H9 (cell line): ENCODE results near the gene STK35. TPM values are rescaled to one million over a fixed set of nuclear protein-coding genes. Genes with fewer than 3 reads are reported as not detected.

ENCODE experiments used
- DNase-seq: peaks from one replicate; pipeline ENCODE4 v3.0.0-alpha.2; 2017
- H2AFZ ChIP-seq: one replicate; pipeline ENCODE4 v1.6.1; 2013; ENCODE audit warnings: mild to moderate bottlenecking, low read length, control low read depth, moderate library complexity
- H2AK5ac ChIP-seq: 2 replicates; pipeline ENCODE4 v1.6.1; 2013; ENCODE audit warnings: low read length, control low read depth, mixed read lengths; ENCODE audit not compliant: insufficient read length
- H2BK120ac ChIP-seq: one replicate; pipeline ENCODE4 v1.6.1; 2013; ENCODE audit warnings: low read depth, mild to moderate bottlenecking, low read length, control low read depth, inconsistent platforms; ENCODE audit not compliant: poor library complexity, severe bottlenecking
- H2BK12ac ChIP-seq: 2 replicates; pipeline ENCODE4 v1.6.1; 2013; ENCODE audit warnings: low read length, control low read depth, mixed read lengths, low read depth; ENCODE audit not compliant: insufficient read length
- H2BK15ac ChIP-seq: 2 replicates; pipeline ENCODE4 v1.6.1; 2013; ENCODE audit warnings: low read depth, low read length, control low read depth
- H2BK20ac ChIP-seq: one replicate; pipeline ENCODE4 v1.6.1; 2013; ENCODE audit warnings: low read depth, mild to moderate bottlenecking, low read length, control low read depth, inconsistent platforms; ENCODE audit not compliant: poor library complexity, severe bottlenecking
- H2BK5ac ChIP-seq: 2 replicates; pipeline ENCODE4 v1.6.1; 2013; ENCODE audit warnings: low read length, control low read depth, mixed read lengths; ENCODE audit not compliant: insufficient read length
- H3K14ac ChIP-seq: 2 replicates; pipeline ENCODE4 v1.6.1; 2013; ENCODE audit warnings: low read length, control low read depth; ENCODE audit not compliant: insufficient read depth
- H3K18ac ChIP-seq: 2 replicates; pipeline ENCODE4 v1.6.1; 2013; ENCODE audit warnings: low read depth, mild to moderate bottlenecking, mixed read lengths, low read length, control low read depth; ENCODE audit not compliant: insufficient read length
- H3K23ac ChIP-seq: 2 replicates; pipeline ENCODE4 v1.6.1; 2013; ENCODE audit warnings: low read length, control low read depth, mixed read lengths, low read depth; ENCODE audit not compliant: insufficient read length
- H3K23me2 ChIP-seq: 2 replicates; pipeline ENCODE4 v1.6.1; 2013; ENCODE audit warnings: low read depth, mild to moderate bottlenecking, mixed read lengths, low read length, control low read depth; ENCODE audit not compliant: insufficient read length, poor library complexity, severe bottlenecking
- H3K27ac ChIP-seq: 2 replicates; pipeline ENCODE4 v1.5.1; 2013; ENCODE audit warnings: low read length, control low read depth, mixed read lengths, low read depth; ENCODE audit not compliant: insufficient read length
- H3K27me3 ChIP-seq: 2 replicates; pipeline ENCODE4 v1.6.1; 2013; ENCODE audit warnings: low read length, control low read depth, inconsistent platforms; ENCODE audit not compliant: insufficient read depth
- H3K4ac ChIP-seq: 2 replicates; pipeline ENCODE4 v1.6.1; 2013; ENCODE audit warnings: low read depth, mild to moderate bottlenecking, control low read depth, inconsistent platforms, low read length, moderate library complexity
- H3K4me1 ChIP-seq: 2 replicates; pipeline ENCODE4 v1.6.1; 2013; ENCODE audit warnings: low read length, control low read depth, inconsistent platforms; ENCODE audit not compliant: insufficient read depth
- H3K4me2 ChIP-seq: 2 replicates; pipeline ENCODE4 v1.6.1; 2013; ENCODE audit warnings: low read length, control low read depth, mixed read lengths; ENCODE audit not compliant: insufficient read length, insufficient read depth
- H3K56ac ChIP-seq: 2 replicates; pipeline ENCODE4 v1.6.1; 2013; ENCODE audit warnings: low read depth, mild to moderate bottlenecking, mixed read lengths, low read length, control low read depth; ENCODE audit not compliant: insufficient read length
- H3K79me1 ChIP-seq: 2 replicates; pipeline ENCODE4 v1.6.1; 2013; ENCODE audit warnings: low read depth, mild to moderate bottlenecking, moderate library complexity, low read length, control low read depth, inconsistent platforms; ENCODE audit not compliant: insufficient read depth, poor library complexity, severe bottlenecking
- H3K79me2 ChIP-seq: 2 replicates; pipeline ENCODE4 v1.6.1; 2013; ENCODE audit warnings: low read length, control low read depth, inconsistent platforms; ENCODE audit not compliant: insufficient read depth
- H3K9ac ChIP-seq: 2 replicates; pipeline ENCODE4 v1.6.1; 2013; ENCODE audit warnings: low read length, control low read depth, mixed read lengths; ENCODE audit not compliant: insufficient read length; ENCODE audit errors: extremely low read depth
- H3K9me3 ChIP-seq: one replicate; pipeline ENCODE4 v1.6.1; 2013; ENCODE audit warnings: low read depth, low read length, inconsistent platforms; ENCODE audit not compliant: control insufficient read depth
- H3T11ph ChIP-seq: one replicate; pipeline ENCODE4 v1.6.1; 2013; ENCODE audit warnings: mild to moderate bottlenecking, low read length, control low read depth, inconsistent platforms
- H4K20me1 ChIP-seq: one replicate; pipeline ENCODE4 v1.6.1; 2013; ENCODE audit not compliant: control insufficient read depth, insufficient read length, insufficient read depth
- H4K5ac ChIP-seq: 2 replicates; pipeline ENCODE4 v1.6.1; 2013; ENCODE audit warnings: low read depth, mild to moderate bottlenecking, mixed read lengths, low read length, control low read depth; ENCODE audit not compliant: insufficient read length
- H4K8ac ChIP-seq: replicated peaks from 2 replicates; pipeline ENCODE4 v1.6.1; 2013; ENCODE audit warnings: low read length, control low read depth, mixed read lengths, low read depth; ENCODE audit not compliant: insufficient read length
- H4K91ac ChIP-seq: 2 replicates; pipeline ENCODE4 v1.6.1; 2013; ENCODE audit warnings: low read depth, mild to moderate bottlenecking, moderate library complexity, mixed read lengths, low read length, control low read depth; ENCODE audit not compliant: insufficient read length
- H3K27ac Mint-ChIP-seq, 3 experiments: 2 replicates in 2 of 3; 3 replicates in 1 of 3; pipeline ENCODE4 v1.8.0; 2020 to 2021; ENCODE audit warnings: mixed read lengths in 3 of 3, mild to moderate bottlenecking in 1 of 3, moderate library complexity in 1 of 3
- H3K27me3 Mint-ChIP-seq: 2 replicates; pipeline ENCODE4 v1.8.0; 2021; ENCODE audit warnings: low read depth, mild to moderate bottlenecking, moderate library complexity, mixed read lengths
- H3K36me3 Mint-ChIP-seq, 3 experiments: 2 replicates in 2 of 3; 3 replicates in 1 of 3; pipeline ENCODE4 v1.8.0; 2020 to 2021; ENCODE audit warnings: low read depth in 3 of 3, mixed read lengths in 3 of 3; ENCODE audit not compliant: insufficient read depth in 1 of 3
- H3K4me1 Mint-ChIP-seq, 2 experiments: 2 replicates each; pipeline ENCODE4 v1.8.0; 2020; ENCODE audit warnings: mixed read lengths in 2 of 2
- H3K4me3 Mint-ChIP-seq, 2 experiments: 2 replicates in 1 of 2; 3 replicates in 1 of 2; pipeline ENCODE4 v1.8.0; 2020 to 2021; ENCODE audit warnings: mild to moderate bottlenecking in 2 of 2, mixed read lengths in 2 of 2, moderate library complexity in 1 of 2
- H3K9me3 Mint-ChIP-seq, 2 experiments: 2 replicates in 1 of 2; 3 replicates in 1 of 2; pipeline ENCODE4 v1.8.0; 2020; ENCODE audit warnings: mild to moderate bottlenecking in 2 of 2, mixed read lengths in 2 of 2, moderate library complexity in 1 of 2
- CTCF ChIP-seq: fragments of 200-600 bp; sonication (generic); conservative IDR thresholded peaks from 3 replicates; pipeline ENCODE4 v1.8.0; 2021; ENCODE audit warnings: antibody characterized with exemption, mild to moderate bottlenecking
- WGBS: extraction: QIAGEN DNeasy Blood & Tissue Kit; methylation state at CpG from one replicate; pipeline ENCODE4 v1.1.7; 2013; ENCODE audit warnings: missing lambda C conversion rate, low lambda C conversion rate, mixed read lengths; ENCODE audit not compliant: insufficient read length; ENCODE audit errors: extremely low coverage; 5-methylcytosine and 5-hydroxymethylcytosine counted together
- total RNA-seq: library from RNA; stranded (reverse); gene quantifications from 2 replicates; pipeline ENCODE4 v1.2.1, GENCODE V29; 2021

STK35 gene
- total RNA-seq, 1 experiment from 2014 or later, result 66.2 TPM

- H3K36me3 Mint-ChIP-seq, result peaks cover 3 to 13% (median 6%) of the 10 kb centered on the region in 3 experiments; a peak in 4 of 7 replicates
- WGBS, result no CpG with 5 or more reads among the region's 3 CpGs
- peaks cover 44 to 46% of the 10 kb centered on the region in 2 experiments for H3K4me1 Mint-ChIP-seq
- no peak overlapping the region for H2BK5ac ChIP-seq
- H3K18ac ChIP-seq, result no peak overlapping the region
- no peak overlapping the region for H3K9ac ChIP-seq
- no peak overlapping the region for H2AFZ ChIP-seq
- H4K20me1 ChIP-seq, result no peaks in the 10 kb centered on the region
- no peak overlapping the region for H3K56ac ChIP-seq
- no peak overlapping the region for H3K23ac ChIP-seq
- H3K79me2 ChIP-seq, result no peaks in the 10 kb centered on the region; the same call in 1 of the 2 replicates
- H3K27ac ChIP-seq, result no peak overlapping the region
- H2BK20ac ChIP-seq, result no peak overlapping the region
- no peak for TF ChIP-seq CTCF
- H3K9me3 ChIP-seq, result no peaks in the 10 kb centered on the region
- H3K4ac ChIP-seq, result no peak overlapping the region
- H3K4me1 ChIP-seq, result peaks cover 7% of the 10 kb centered on the region; the same call in 1 of the 2 replicates
- no peak overlapping the region for H2BK15ac ChIP-seq
- no peak for DNase-seq
- no peak overlapping the region for H2AK5ac ChIP-seq
- H3T11ph ChIP-seq, result no peak overlapping the region
- no peaks in the 10 kb centered on the region; the same call in 1 of the 2 replicates for H3K27me3 Mint-ChIP-seq
- H3K27me3 ChIP-seq, result no peaks in the 10 kb centered on the region
- no peak overlapping the region for H4K5ac ChIP-seq
- H2BK120ac ChIP-seq, result no peak overlapping the region
- H3K27ac Mint-ChIP-seq, result no peak overlapping the region; a peak in 1 of 7 replicates
- no peaks in the 10 kb centered on the region for H3K79me1 ChIP-seq
- H3K4me2 ChIP-seq, result no peak overlapping the region
- no peaks in the 10 kb centered on the region for H3K23me2 ChIP-seq
- H4K8ac ChIP-seq, result no peak overlapping the region
- H3K14ac ChIP-seq, result no peak overlapping the region
- no peak overlapping the region for H4K91ac ChIP-seq
- no peak overlapping the region for H2BK12ac ChIP-seq
- H3K4me3 Mint-ChIP-seq, result no peak overlapping the region
- H3K9me3 Mint-ChIP-seq, result no peaks in the 10 kb centered on the region
Observed at GRCh38 chr20:2131366-2131765, 29.7 kb downstream of the STK35 start.
